HepG2 (cell line): ENCODE data around the gene CAMTA1. TPM values are rescaled to one million over a fixed set of nuclear protein-coding genes. Genes with fewer than 3 reads are reported as not detected.

Source experiments
- ATAC-seq: fragments of 200-7000 bp; cut with Tn5 transposase; 3 replicates; pipeline ENCODE4 v1.9.1; 2020; ENCODE audit warnings: mild to moderate bottlenecking, moderate library complexity
- BruUV-seq: library from RNA; stranded (reverse); fragments of 400-500 nt; replicated peaks from 2 replicates; lab custom pipeline; 2021; lab: Mats Ljungman, UMichigan
- CTCF ChIA-PET: fragments of 300-600 bp; formaldehyde crosslinking; extraction: SDS; loops from one replicate; lab custom pipeline; 2021; ENCODE audit warnings: low total read pairs, inconsistent platforms, low intra/inter-chr PET ratio; lab: Yijun Ruan, JAX
- POLR2A ChIA-PET: fragments of 350-600 bp; sonication (Branson Sonifier 250); formaldehyde crosslinking; loops from one replicate; lab custom pipeline; 2020; ENCODE audit warnings: antibody characterized with exemption, inconsistent platforms; lab: Yijun Ruan, JAX
- DNase-seq: peaks from one replicate; pipeline ENCODE4 v3.0.0-alpha.2; 2015; ENCODE audit warnings: low spot score
- FAIRE-seq: peaks from 3 replicates; lab custom pipeline; 2011; peaks lifted over from hg19 to GRCh38; lab: Jason Lieb, UNC
- H2AFZ ChIP-seq: one replicate; pipeline ENCODE4 v1.6.1; 2011; ENCODE audit warnings: low read length, inconsistent platforms
- H3K27ac ChIP-seq: fragments of 300-600 bp; 3 replicates; pipeline ENCODE4 v1.8.0; 2011; ENCODE audit warnings: mixed run types, mild to moderate bottlenecking, mixed read lengths, low read length, inconsistent platforms; ENCODE audit not compliant: insufficient read depth; ENCODE audit errors: extremely low read length
- H3K27me3 ChIP-seq, 2 experiments: fragments of 200-600 bp in 1 of 2; 2 replicates in 1 of 2; 3 replicates in 1 of 2; pipeline versions ENCODE4 v1.6.0 to v1.8.0; 2011; ENCODE audit warnings: low read length in 2 of 2, mild to moderate bottlenecking in 2 of 2, moderate library complexity in 2 of 2, inconsistent platforms in 1 of 2; ENCODE audit not compliant: insufficient read depth in 2 of 2, control insufficient read depth in 1 of 2
- H3K36me3 ChIP-seq, 2 experiments: fragments of 200-600 bp in 1 of 2; replicated peaks in 1 of 2; 2 replicates in 1 of 2; 3 replicates in 1 of 2; pipeline versions ENCODE4 v1.5.1 to v1.8.0; 2011; ENCODE audit warnings: low read length in 2 of 2, inconsistent platforms in 1 of 2; ENCODE audit not compliant: insufficient read depth in 2 of 2, control insufficient read depth in 1 of 2
- H3K4me1 ChIP-seq: 2 replicates; pipeline ENCODE4 v1.5.1; 2012; ENCODE audit warnings: low read length, inconsistent platforms; ENCODE audit not compliant: insufficient read depth
- H3K4me2 ChIP-seq: 2 replicates; pipeline ENCODE4 v1.6.0; 2011; ENCODE audit warnings: low read depth, low read length, inconsistent platforms
- H3K4me3 ChIP-seq, 3 experiments: fragments of 200-600 bp in 1 of 3; sonication (generic), shearing (Covaris generic) in 1 of 3; replicated peaks in 1 of 3; 2 replicates each; pipeline ENCODE4 v1.5.1; 2011 to 2016; ENCODE audit warnings: low read length in 3 of 3, inconsistent platforms in 2 of 3, low read depth in 2 of 3, mild to moderate bottlenecking in 2 of 3, control low read depth in 1 of 3, mixed read lengths in 1 of 3; ENCODE audit not compliant: insufficient read depth in 1 of 3
- H3K79me2 ChIP-seq: one replicate; pipeline ENCODE4 v1.6.1; 2011; ENCODE audit warnings: low read length, inconsistent platforms; ENCODE audit not compliant: insufficient read depth
- H3K9ac ChIP-seq: 2 replicates; pipeline ENCODE4 v1.6.0; 2011; ENCODE audit warnings: mild to moderate bottlenecking, low read depth, low read length, inconsistent platforms; ENCODE audit not compliant: insufficient read depth
- H3K9me3 ChIP-seq: 2 replicates; pipeline ENCODE4 v1.5.1; 2012; ENCODE audit warnings: mild to moderate bottlenecking, low read length
- H4K20me1 ChIP-seq: 2 replicates; pipeline ENCODE4 v1.6.0; 2011; ENCODE audit warnings: inconsistent platforms, mild to moderate bottlenecking, low read length, moderate library complexity; ENCODE audit not compliant: insufficient read depth
- CBX2 ChIP-seq, 2 experiments: fragments of 200-600 bp in 1 of 2; sonication (generic); formaldehyde crosslinking in 1 of 2; IDR thresholded peaks; 2 replicates each; pipeline versions ENCODE4 v1.7.0 to v1.8.1; 2018 to 2022; ENCODE audit warnings: low read depth in 2 of 2, low read length in 1 of 2, mild to moderate bottlenecking in 1 of 2, missing genetic modification reagents in 1 of 2
- DNMT3B ChIP-seq: conservative IDR thresholded peaks from 2 replicates; pipeline ENCODE4 v1.6.1; 2016; ENCODE audit warnings: missing biosample characterization, control low read depth
- FOXC1 ChIP-seq: sonication (generic); formaldehyde crosslinking; IDR thresholded peaks from 2 replicates; pipeline ENCODE4 v1.8.0; 2022; ENCODE audit warnings: mild to moderate bottlenecking, missing genetic modification reagents, borderline replicate concordance
- KDM2A ChIP-seq: sonication (generic); formaldehyde crosslinking; IDR thresholded peaks from 2 replicates; pipeline ENCODE4 v1.4.0; 2020; ENCODE audit warnings: low read depth, missing genetic modification reagents, borderline replicate concordance
- KLF9 ChIP-seq: IDR thresholded peaks from 2 replicates; pipeline ENCODE4 v1.6.1; 2016; ENCODE audit warnings: low read depth
- MBD4 ChIP-seq: IDR thresholded peaks from 2 replicates; pipeline ENCODE4 v1.6.1; 2012; ENCODE audit warnings: low read length, inconsistent platforms, borderline replicate concordance
- NFIC ChIP-seq: IDR thresholded peaks from 2 replicates; pipeline ENCODE4 v1.6.1; 2012; ENCODE audit warnings: mild to moderate bottlenecking, low read length, inconsistent platforms
- PHB2 ChIP-seq: fragments of 450-650 bp; IDR thresholded peaks from 2 replicates; pipeline ENCODE4 v1.6.1; 2018; ENCODE audit not compliant: partially characterized antibody
- RBM39 ChIP-seq: fragments of 200-400 bp; formaldehyde crosslinking; IDR thresholded peaks from one replicate; pipeline ENCODE4 v1.6.1; 2018; ENCODE audit warnings: antibody characterized with exemption, mild to moderate bottlenecking, low read depth, low read length; ENCODE audit not compliant: poor library complexity, severe bottlenecking
- TBX3 ChIP-seq: fragments of 450-650 bp; IDR thresholded peaks from 2 replicates; pipeline ENCODE4 v1.6.1; 2017; ENCODE audit warnings: antibody characterized with exemption, mild to moderate bottlenecking, inconsistent platforms, borderline replicate concordance
- ZNF530 ChIP-seq: sonication (generic); formaldehyde crosslinking; IDR thresholded peaks from 2 replicates; pipeline ENCODE4 v1.5.0; 2020; ENCODE audit warnings: low read depth, mild to moderate bottlenecking, missing genetic modification reagents
- ZNF557 ChIP-seq: sonication (generic); formaldehyde crosslinking; IDR thresholded peaks from 2 replicates; pipeline ENCODE4 v1.4.0; 2020; ENCODE audit warnings: missing genetic modification reagents
- ZNF782 ChIP-seq: sonication (generic); formaldehyde crosslinking; IDR thresholded peaks from 2 replicates; pipeline ENCODE4 v1.4.0; 2020; ENCODE audit warnings: missing genetic modification reagents, mild to moderate bottlenecking, borderline replicate concordance
- WGBS: methylation state at CpG from one replicate; pipeline ENCODE4 v1.1.6; 2017; ENCODE audit warnings: low lambda C conversion rate; 5-methylcytosine and 5-hydroxymethylcytosine counted together
- in situ Hi-C: cut with HindIII; loops from 2 replicates; pipeline ENCODE4 v1.10.0; 2017; ENCODE audit warnings: low pct_unique_long_range_greater_than_20kb; ENCODE audit not compliant: extremely low pct_ligation_motif_present
- intact Hi-C: fragments of 100-400 bp; cut with micrococcal nuclease; formaldehyde crosslinking; loops from one replicate; pipeline ENCODE4 v1.10.0; 2022; ENCODE audit not compliant: unreplicated experiment
- polyA plus RNA-seq, 8 experiments: library from polyadenylated mRNA; depleted of rRNA in 3 of 8; stranded (reverse) in 7 of 8; unstranded in 1 of 8; fragments of >200 nt; fragmentation: Illumina TruSeq in 4 of 8; extraction: Trizol in 4 of 8; gene quantifications; 2 replicates each; pipeline versions ENCODE4 v1.2.1 to v1.2.3, GENCODE V29; 2011 to 2016; ENCODE audit warnings: low read depth in 4 of 8, missing spikeins in 1 of 8, mixed read lengths in 1 of 8; ENCODE audit not compliant: insufficient read depth in 1 of 8
- total RNA-seq, 5 experiments: library from RNA; depleted of rRNA; stranded (reverse); fragments of >200 nt; fragmentation: Illumina TruSeq; extraction: Trizol; gene quantifications; 2 replicates each; pipeline ENCODE4 v1.2.3, GENCODE V29; 2016; ENCODE audit warnings: low read depth in 1 of 5
- TF ChIP-seq, protein P1 (sequence below): sonication (generic); formaldehyde crosslinking; IDR thresholded peaks from 2 replicates; pipeline ENCODE4 v1.4.0; 2020; ENCODE audit warnings: missing genetic modification reagents
- TF ChIP-seq, protein P2 (sequence below): sonication (generic); formaldehyde crosslinking; IDR thresholded peaks from 2 replicates; pipeline ENCODE4 v1.4.0; 2020; ENCODE audit warnings: missing genetic modification reagents

The CAMTA1 gene
- total and polyA plus RNA-seq, 2 of the 13 experiments (the other 11 are each of a cell fraction or from before 2014, with no cell fraction given) = 25.0 to 36.4 TPM

DNA sequence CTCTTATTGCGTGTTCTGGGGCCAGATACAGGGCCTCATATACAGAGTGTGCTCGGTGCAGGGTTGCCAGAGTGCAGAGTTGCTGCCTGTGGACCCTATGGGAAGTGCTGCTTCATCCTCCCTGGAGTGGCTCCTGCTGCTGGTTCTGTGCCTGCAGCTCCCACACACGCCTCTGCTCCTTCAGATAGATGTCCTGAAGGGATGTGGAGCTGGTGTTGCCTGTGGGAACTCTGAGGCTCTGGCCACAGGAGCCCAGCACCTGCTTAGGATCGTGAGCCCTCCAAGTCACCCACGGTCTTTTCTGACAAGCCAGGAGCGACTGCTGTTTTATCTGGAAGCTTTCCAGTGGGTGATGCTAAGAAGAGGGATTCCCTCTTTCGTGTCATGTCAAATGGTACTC, 120.5 kb downstream of the CAMTA1 start:
- 78% methylated on average over 6 of the region's 7 CpGs for WGBS
- no peak overlapping the region for H3K27ac ChIP-seq
- TF ChIP-seq, protein P1, sequence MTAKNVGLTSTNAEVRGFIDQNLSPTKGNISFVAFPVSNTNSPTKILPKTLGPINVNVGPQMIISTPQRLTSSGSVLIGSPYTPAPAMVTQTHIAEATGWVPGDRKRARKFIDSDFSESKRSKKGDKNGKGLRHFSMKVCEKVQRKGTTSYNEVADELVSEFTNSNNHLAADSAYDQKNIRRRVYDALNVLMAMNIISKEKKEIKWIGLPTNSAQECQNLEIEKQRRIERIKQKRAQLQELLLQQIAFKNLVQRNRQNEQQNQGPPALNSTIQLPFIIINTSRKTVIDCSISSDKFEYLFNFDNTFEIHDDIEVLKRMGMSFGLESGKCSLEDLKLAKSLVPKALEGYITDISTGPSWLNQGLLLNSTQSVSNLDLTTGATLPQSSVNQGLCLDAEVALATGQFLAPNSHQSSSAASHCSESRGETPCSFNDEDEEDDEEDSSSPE = no peak
- TF ChIP-seq NFIC (no peak), CBX2 (IDR thresholded peaks at IDR 0.05; ENCODE audit: low read depth, low read length) (no peak), CBX2 (CRISPR knock-in tag; IDR thresholded peaks at IDR 0.05; ENCODE audit: low read depth) (no peak), TBX3 (no peak), KLF9 (CRISPR knock-in tag) (no peak), ZNF782 (CRISPR knock-in tag) (no peak), MBD4 (no peak), ZNF557 (CRISPR knock-in tag) (no peak), KDM2A (CRISPR knock-in tag) (no peak), FOXC1 (CRISPR knock-in tag) (no peak), PHB2 (no peak), ZNF530 (CRISPR knock-in tag) (no peak), RBM39 (no peak), DNMT3B (CRISPR knock-in tag) (no peak)
- TF ChIP-seq, protein P2, sequence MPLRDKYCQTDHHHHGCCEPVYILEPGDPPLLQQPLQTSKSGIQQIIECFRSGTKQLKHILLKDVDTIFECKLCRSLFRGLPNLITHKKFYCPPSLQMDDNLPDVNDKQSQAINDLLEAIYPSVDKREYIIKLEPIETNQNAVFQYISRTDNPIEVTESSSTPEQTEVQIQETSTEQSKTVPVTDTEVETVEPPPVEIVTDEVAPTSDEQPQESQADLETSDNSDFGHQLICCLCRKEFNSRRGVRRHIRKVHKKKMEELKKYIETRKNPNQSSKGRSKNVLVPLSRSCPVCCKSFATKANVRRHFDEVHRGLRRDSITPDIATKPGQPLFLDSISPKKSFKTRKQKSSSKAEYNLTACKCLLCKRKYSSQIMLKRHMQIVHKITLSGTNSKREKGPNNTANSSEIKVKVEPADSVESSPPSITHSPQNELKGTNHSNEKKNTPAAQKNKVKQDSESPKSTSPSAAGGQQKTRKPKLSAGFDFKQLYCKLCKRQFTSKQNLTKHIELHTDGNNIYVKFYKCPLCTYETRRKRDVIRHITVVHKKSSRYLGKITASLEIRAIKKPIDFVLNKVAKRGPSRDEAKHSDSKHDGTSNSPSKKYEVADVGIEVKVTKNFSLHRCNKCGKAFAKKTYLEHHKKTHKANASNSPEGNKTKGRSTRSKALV (CRISPR knock-in tag) = no peak
- DNase-seq (no peak), ATAC-seq (no peak), FAIRE-seq (no peak)
- no peaks in the 10 kb centered on the region for H4K20me1 ChIP-seq
- CTCF ChIA-PET = no interaction called here
- peaks cover 37% of the 10 kb centered on the region for H3K4me1 ChIP-seq
- peaks cover 0 to 4% of the 10 kb centered on the region in 2 experiments; a peak in 1 of 5 replicates for H3K27me3 ChIP-seq
- intact Hi-C loops (no loop called here), in situ Hi-C loops (no loop called here)
- no peaks in the 10 kb centered on the region for H3K79me2 ChIP-seq
- H3K4me2 ChIP-seq = no peak overlapping the region
- H3K9me3 ChIP-seq = no peaks in the 10 kb centered on the region
- no TSS peak for BruUV-seq
- no peaks in the 10 kb centered on the region for H3K36me3 ChIP-seq
- H2AFZ ChIP-seq = no peak overlapping the region
- H3K9ac ChIP-seq = no peak overlapping the region
- H3K4me3 ChIP-seq = no peak overlapping the region
- POLR2A ChIA-PET = no interaction called here
